Measurements from ENCODE around the gene MED23. TPM values are rescaled to one million over a fixed set of nuclear protein-coding genes. Genes with fewer than 3 reads are reported as not detected.

Gene MED23
- polyA plus RNA-seq, 6 donors from 2014 or later: 10.1 to 22.5 (median 13.6) TPM

DNA sequence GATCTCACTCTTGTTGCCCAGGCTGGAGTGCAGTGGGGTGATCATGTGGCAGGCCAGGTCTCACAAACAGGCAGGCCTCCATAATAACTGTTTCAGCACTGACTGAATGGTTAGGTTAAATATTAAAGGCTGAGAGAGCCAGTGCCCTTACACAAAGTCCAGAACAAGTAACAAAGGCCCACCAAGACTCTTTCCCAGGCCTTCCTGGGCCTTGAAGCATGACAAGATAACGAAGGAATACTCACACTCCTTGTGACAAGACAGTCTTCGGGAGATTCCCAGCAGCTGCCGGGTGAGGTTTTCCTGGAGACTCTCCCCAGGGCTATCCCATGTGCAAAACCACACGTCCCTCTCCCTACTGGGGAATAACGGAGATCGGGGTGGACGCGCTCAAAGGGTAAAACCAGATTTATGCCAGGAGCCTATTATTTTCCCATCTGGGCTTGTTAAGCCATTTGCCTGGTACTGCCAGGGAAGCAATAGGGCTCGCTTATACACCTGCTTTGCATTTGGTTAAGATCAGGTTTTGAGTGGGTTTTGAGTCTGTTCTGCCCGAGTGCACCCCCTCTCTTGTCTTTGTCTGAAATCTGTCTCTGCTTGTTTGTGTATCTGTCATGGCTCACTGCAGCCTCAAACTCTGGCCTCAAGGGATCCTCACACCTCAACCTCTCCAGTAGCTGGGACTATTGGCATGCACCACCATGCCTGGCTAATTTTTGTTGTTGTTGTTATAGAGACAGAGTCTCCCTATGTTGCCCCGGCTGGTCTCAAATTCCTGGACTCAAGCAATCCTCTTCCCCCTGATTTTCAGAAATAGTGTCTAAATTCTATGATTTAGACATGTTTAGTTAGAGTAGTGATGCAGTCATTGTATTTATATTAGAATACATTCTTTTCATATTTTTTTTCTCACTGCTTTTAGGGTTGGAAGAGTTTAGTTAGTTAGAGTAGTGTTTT is 7.6 kb upstream of the MED23 start:
- peak overlapping the region in 6 of 8 donors; percentile 3 to 72 (median 35) for H3K4me3 Mint-ChIP-seq
- no peaks in the 10 kb centered on the region for H3K9me3 Mint-ChIP-seq
- H3K36me3 Mint-ChIP-seq: no peaks in the 10 kb centered on the region
- peaks cover 17 to 24% (median 20%) of the 10 kb centered on the region in 3 donors for H3K4me1 Mint-ChIP-seq
- H3K27me3 Mint-ChIP-seq: no peaks in the 10 kb centered on the region
- peak overlapping the region in 2 of 6 donors; percentile 9 to 93 for H3K27ac Mint-ChIP-seq
- DNase-seq: peak; percentile 13
- peak; percentile 70 to 82 for ATAC-seq (ENCODE audit: low read depth in 2 of 2)

DNA sequence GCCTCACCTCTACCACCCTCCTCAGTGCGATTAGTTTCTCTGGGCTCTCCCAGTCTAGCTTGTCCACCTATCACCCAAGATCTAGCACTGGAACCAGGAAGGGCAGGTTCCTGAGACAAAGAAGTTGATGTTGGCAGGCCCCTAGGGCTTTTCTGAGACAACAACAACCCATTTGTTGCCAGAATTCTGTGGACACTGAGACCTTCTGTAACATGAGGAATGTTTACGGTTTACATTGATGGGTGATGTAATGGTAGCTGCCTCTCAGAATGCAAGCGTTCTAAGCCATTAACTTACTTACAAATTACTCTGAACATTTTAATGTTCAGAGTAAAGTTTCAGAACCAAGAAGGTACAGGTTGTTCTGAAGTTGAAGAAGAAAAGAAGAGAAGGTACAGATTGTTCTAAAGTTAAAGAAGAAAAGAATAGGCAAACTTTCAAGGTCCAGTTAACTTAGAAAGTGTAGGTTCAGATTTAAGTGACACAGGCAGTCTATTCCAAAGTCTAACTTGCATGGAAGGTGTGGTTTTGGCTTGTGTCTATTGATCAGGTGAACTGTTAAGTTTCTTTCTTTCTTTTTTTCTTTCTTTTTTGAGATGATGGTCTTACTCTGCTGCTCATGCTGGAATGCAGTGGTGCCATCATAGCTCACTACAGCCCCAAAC is 3.7 kb upstream of the MED23 start:
- H3K4me3 Mint-ChIP-seq: peak overlapping the region in 1 of 8 donors; percentile 18
- no peaks in the 10 kb centered on the region for H3K9me3 Mint-ChIP-seq
- H3K27me3 Mint-ChIP-seq: no peaks in the 10 kb centered on the region
- ATAC-seq (ENCODE audit: low read depth in 2 of 2): no peak
- DNase-seq: no peak
- H3K36me3 Mint-ChIP-seq: peaks cover 0 to 6% of the 10 kb centered on the region in 2 donors
- peaks cover 27 to 37% (median 36%) of the 10 kb centered on the region in 3 donors for H3K4me1 Mint-ChIP-seq
- H3K27ac Mint-ChIP-seq: no peak overlapping the region

DNA sequence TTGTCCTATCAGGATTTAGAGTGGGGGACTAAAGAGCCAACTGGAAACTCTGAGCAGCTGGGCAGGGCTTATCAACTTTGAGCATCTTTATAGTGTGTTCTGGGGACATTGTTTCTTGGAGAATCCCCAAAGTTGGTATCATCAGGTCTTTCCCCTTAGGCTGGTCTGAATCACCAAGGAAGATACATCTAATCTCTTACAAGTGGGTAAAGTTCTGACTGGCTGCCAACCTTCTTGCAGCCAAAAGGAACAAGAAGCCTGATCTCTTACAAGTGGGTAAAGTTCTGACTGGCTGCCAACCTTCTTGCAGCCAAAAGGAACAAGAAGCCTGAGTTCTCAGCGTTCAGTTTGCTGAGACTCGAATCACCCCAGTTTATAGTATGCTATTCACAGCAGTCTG is 1.6 kb upstream of the MED23 start:
- Mint-ChIP-seq H3K4me1 (peaks cover 17 to 30% (median 25%) of the 10 kb centered on the region in 3 donors), H3K4me3 (peak overlapping the region in 3 of 8 donors; percentile 26 to 100 (median 47)), H3K9me3 (no peaks in the 10 kb centered on the region), H3K27me3 (no peaks in the 10 kb centered on the region), H3K36me3 (peaks cover 0 to 6% of the 10 kb centered on the region in 2 donors), H3K27ac (no peak overlapping the region)
- DNase-seq (no peak), ATAC-seq (ENCODE audit: low read depth in 2 of 2) (no peak)

DNA sequence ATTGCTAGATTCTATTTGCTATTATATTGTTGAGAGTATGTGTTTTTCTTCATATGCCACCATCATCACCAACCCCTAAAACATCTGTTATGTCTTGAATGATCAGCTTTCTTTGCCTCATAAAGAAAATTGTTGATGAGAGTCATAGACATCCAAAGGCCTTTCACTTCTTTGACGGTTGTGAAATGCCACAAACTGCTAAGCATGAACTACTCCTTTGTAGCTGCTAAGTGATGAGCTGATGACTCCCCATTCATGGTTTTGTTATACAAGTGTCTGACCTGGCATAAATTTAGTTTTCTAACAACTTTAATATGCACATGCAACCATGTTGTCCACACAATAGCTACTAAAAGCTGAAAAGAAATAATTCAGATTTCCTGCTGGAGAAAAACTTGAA is 684 bp upstream of the MED23 start:
- no peak for ATAC-seq (ENCODE audit: low read depth in 2 of 2)
- Mint-ChIP-seq H3K36me3 (peaks cover 0 to 6% of the 10 kb centered on the region in 2 donors), H3K27me3 (no peaks in the 10 kb centered on the region), H3K9me3 (no peaks in the 10 kb centered on the region), H3K27ac (peak overlapping the region in 3 of 6 donors; percentile 94 to 95 (median 94)), H3K4me3 (peak overlapping the region; percentile 97 to 100 (median 98)), H3K4me1 (peaks cover 18 to 30% (median 25%) of the 10 kb centered on the region in 3 donors)
- DNase-seq: no peak

DNA sequence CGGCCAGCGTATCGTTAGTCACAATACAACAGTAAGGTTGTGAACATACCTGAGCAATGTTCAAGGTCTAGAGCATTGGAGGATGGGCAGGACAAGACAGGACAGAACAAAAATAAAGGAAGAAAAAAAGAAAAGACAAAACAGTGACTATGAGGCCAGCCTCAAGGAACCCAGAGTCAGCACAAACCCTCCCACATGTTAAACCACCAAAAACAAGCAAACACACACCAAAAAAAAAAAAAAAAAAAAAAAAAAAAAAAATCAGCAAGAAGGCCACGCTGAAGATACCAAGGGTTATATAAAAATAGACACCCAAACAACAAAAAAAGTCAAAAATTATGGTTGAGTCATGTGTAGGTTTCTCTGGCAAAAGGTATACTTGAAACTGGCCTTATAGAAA is 12.8 kb downstream of the MED23 start:
- no peak for ATAC-seq (ENCODE audit: low read depth in 2 of 2)

DNA sequence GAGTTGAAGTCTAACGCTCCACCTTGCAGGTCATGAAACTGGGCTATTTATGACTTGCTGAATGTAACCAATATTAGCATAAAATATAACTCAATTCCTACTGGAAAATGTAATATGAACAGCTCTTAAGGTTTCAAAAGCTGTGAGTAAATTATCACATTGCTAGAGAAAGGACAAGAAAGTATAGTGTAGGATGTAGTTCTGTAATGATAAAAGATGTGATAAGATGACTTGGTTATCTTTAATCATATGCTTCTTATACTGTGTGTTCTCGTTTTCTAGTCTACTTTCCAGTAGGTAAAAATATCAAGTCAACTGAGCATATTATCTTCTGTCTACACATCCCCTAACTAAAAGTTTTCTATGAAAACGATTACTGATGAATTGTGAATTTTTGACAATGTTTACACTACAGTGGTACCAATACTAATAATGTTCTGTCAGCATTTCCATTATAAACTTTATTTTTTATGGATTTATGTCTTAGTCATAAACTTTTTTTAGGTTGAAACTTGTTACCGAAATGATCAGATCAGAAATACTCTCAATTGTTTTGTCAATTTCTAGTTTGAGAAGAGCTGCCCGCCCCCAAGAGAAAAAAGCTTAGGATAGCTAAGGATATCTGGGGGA is 14.6 kb downstream of the MED23 start:
- no peak for ATAC-seq (ENCODE audit: low read depth in 2 of 2)
- no peak overlapping the region for H3K27ac Mint-ChIP-seq
- H3K27me3 Mint-ChIP-seq: no peaks in the 10 kb centered on the region
- no peak overlapping the region for H3K4me3 Mint-ChIP-seq
- no peaks in the 10 kb centered on the region for H3K9me3 Mint-ChIP-seq
- H3K36me3 Mint-ChIP-seq: peaks cover 19 to 25% of the 10 kb centered on the region in 2 donors
- no peak for DNase-seq
- peaks cover 0 to 7% (median 6%) of the 10 kb centered on the region in 3 donors for H3K4me1 Mint-ChIP-seq

More for the DNA sequence above, 12.8 kb downstream of the MED23 start:
- Mint-ChIP-seq H3K36me3 (peaks cover 17% of the 10 kb centered on the region in 2 donors), H3K27ac (peak overlapping the region in 1 of 6 donors; percentile 93), H3K4me1 (peaks cover 0 to 9% (median 5%) of the 10 kb centered on the region in 3 donors), H3K4me3 (no peak overlapping the region), H3K27me3 (no peaks in the 10 kb centered on the region), H3K9me3 (no peaks in the 10 kb centered on the region)
- no peak for DNase-seq

DNA sequence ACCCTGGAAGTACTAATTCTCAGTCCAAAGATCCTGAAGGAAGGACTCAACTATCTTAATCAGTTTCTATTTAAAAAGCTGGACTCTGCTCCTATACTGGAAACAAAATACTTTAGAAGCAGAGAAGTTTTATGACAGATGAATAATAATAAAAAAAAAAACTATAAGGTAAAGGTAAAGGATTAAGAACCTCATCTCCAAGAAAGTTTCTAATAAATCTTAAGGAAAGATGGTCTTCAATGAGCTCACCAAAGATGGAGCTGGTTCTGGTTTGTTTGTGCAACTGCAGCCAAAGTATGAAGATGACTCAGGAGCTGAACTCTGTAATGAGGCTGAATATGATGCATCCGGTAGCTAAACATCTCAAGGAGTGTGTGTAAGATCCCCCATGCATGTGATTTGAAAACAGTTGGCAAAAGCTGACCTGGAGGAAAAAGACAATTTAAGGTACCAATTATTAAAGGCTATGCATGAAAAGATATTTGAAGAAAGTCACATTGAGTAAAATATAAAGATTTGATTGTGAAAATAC is 25.2 kb downstream of the MED23 start:
- DNase-seq (no peak), ATAC-seq (ENCODE audit: low read depth in 2 of 2) (no peak)
- Mint-ChIP-seq H3K4me1 (no peaks in the 10 kb centered on the region), H3K9me3 (no peaks in the 10 kb centered on the region), H3K36me3 (peaks cover 0 to 20% of the 10 kb centered on the region in 2 donors), H3K27ac (no peak overlapping the region), H3K4me3 (peak overlapping the region in 1 of 8 donors; percentile 16), H3K27me3 (no peaks in the 10 kb centered on the region)

DNA sequence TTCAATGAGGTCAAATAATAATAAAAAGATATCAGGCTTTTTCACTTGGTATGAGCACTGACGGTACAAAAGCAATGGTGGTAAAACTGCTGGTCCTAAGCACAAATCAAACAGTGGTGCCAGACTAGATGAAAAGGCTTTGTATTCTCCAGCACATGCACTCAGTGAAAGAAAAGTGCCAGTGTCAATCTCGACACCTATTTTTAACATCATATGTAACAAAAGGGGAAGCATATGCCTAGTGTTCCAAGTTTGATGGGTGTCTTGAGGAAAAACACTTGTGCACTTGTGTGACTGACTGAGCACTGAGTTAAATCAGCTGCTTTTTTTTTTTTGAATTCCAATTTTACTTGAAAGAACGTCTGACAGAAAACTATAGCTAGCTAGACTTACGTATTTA is 27.3 kb downstream of the MED23 start:
- no peak overlapping the region for H3K27ac Mint-ChIP-seq
- ATAC-seq (ENCODE audit: low read depth in 2 of 2): no peak

DNA sequence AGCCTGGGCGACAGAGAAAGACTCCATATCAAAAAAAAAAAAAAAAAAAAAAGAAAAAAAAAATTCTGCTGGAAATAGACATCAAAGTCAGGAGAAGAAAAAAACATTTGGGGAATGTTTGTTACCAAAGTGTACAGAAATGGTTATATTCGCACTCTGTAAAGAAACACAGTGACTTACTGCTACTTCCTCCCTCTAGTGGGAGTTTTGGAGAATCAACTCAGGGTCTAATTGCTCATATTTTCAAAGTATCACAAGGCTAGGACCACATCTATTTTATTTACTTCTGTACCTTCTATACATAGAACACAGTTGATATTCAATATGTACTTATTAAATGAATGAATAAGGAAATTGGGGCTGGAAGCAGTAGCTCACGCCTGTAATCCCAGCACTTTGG is 30.6 kb downstream of the MED23 start:
- Mint-ChIP-seq H3K27ac (peak overlapping the region in 1 of 6 donors; percentile 26), H3K27me3 (no peaks in the 10 kb centered on the region), H3K36me3 (peaks cover 11 to 30% of the 10 kb centered on the region in 2 donors), H3K4me1 (no peaks in the 10 kb centered on the region), H3K9me3 (no peaks in the 10 kb centered on the region), H3K4me3 (no peak overlapping the region)
- ATAC-seq (ENCODE audit: low read depth in 2 of 2): peak in 1 of 2 donors; percentile 33
- DNase-seq: no peak

More for the DNA sequence above, 27.3 kb downstream of the MED23 start:
- no peak for DNase-seq
- Mint-ChIP-seq H3K4me1 (no peaks in the 10 kb centered on the region), H3K36me3 (peaks cover 1 to 24% of the 10 kb centered on the region in 2 donors), H3K9me3 (no peaks in the 10 kb centered on the region), H3K4me3 (no peak overlapping the region), H3K27me3 (no peaks in the 10 kb centered on the region)

DNA sequence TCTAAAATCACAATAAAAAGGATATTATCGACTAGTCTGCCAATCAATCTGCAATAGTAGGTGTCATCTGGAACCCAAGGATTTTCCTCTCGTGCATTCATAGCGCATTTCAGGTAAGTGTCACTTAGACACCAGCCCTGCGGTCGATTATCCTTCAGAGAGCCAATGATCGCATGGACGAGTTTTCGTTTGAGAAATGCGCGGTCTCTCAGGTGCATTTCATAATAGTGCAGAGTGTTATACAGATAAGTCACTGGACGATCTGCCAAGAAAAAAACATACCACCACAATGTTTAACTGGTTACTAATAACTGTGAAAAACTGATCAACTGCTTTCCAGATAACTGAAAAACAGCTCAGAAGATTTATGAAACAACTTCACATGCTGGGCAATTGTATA is 34.0 kb downstream of the MED23 start:
- Mint-ChIP-seq H3K4me1 (no peaks in the 10 kb centered on the region), H3K36me3 (peaks cover 20 to 35% of the 10 kb centered on the region in 2 donors), H3K4me3 (no peak overlapping the region), H3K27ac (no peak overlapping the region), H3K27me3 (no peaks in the 10 kb centered on the region), H3K9me3 (no peaks in the 10 kb centered on the region)
- no peak for DNase-seq
- ATAC-seq (ENCODE audit: low read depth in 2 of 2): no peak

DNA sequence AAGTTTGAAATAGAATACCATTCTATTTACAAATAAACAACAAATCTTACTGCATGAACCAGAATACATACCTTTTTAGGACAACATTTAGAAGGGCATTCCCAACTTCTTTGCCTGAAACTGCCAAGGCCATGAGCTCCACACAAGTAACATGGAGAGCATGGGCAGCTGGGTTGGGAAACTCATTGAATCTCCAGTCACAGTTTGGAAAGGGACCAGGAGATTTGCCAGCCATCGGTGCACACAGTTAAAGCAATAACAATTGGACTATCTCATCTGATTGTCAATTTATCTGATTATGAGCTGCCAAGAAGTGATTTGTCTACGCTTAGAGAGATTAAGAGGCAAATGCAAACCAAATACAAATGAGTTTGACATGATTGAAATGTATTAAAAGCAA is 35.1 kb downstream of the MED23 start:
- H3K9me3 Mint-ChIP-seq: no peaks in the 10 kb centered on the region
- ATAC-seq (ENCODE audit: low read depth in 2 of 2): no peak
- H3K27ac Mint-ChIP-seq: no peak overlapping the region
- H3K4me1 Mint-ChIP-seq: no peaks in the 10 kb centered on the region
- no peak for DNase-seq
- no peaks in the 10 kb centered on the region for H3K27me3 Mint-ChIP-seq
- peaks cover 29 to 44% of the 10 kb centered on the region in 2 donors for H3K36me3 Mint-ChIP-seq
- H3K4me3 Mint-ChIP-seq: no peak overlapping the region

DNA sequence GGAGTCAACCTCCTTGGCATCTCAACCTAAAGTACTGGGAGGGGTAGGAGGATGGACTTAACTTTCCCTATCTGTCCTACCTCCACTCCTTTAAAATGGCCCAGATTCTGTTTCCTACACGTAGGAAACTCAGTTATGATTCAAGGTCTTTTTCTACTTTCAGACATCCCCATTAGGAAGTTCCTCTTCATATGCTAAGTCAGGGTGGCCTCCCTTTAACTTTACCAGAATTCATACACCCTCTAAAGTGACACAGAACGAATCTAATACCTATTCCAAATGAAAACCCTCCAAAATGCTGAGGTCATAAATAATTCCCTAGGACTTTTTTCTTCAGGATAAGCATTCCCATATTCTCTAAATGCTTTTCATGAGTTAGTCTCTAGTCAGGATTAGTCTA is 39.4 kb downstream of the MED23 start:
- DNase-seq (no peak), ATAC-seq (ENCODE audit: low read depth in 2 of 2) (no peak)
- Mint-ChIP-seq H3K9me3 (no peaks in the 10 kb centered on the region), H3K27ac (peak overlapping the region in 1 of 6 donors; percentile 17), H3K27me3 (no peaks in the 10 kb centered on the region), H3K36me3 (peaks cover 26 to 37% of the 10 kb centered on the region in 2 donors), H3K4me3 (peak overlapping the region in 1 of 8 donors; percentile 46), H3K4me1 (no peaks in the 10 kb centered on the region)

DNA sequence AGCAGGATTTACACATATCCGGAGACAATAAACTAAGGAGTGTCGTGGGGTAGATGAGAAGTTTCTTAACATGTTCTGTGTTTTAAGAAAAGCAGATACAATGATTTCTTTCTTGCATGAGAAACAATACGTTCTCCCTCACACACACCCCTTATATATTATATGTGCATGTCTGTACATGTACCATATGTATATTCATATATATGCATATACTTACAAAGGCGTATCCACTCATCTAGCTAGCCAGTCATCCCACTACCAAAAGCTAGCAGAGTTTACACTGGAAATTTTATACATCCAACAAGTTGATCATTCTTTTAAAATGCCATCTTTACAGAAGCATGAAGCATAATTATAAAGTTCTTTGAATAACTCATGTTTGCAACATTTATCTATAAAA is 40.1 kb downstream of the MED23 start:
- Mint-ChIP-seq H3K27ac (peak overlapping the region in 1 of 6 donors; percentile 14), H3K36me3 (peaks cover 26 to 35% of the 10 kb centered on the region in 2 donors)

More for the DNA sequence above, 40.1 kb downstream of the MED23 start:
- DNase-seq: no peak
- no peak overlapping the region for H3K4me3 Mint-ChIP-seq
- H3K27me3 Mint-ChIP-seq: no peaks in the 10 kb centered on the region
- no peak for ATAC-seq (ENCODE audit: low read depth in 2 of 2)
- no peaks in the 10 kb centered on the region for H3K9me3 Mint-ChIP-seq
- H3K4me1 Mint-ChIP-seq: no peaks in the 10 kb centered on the region
